Right renal cortex interstitium (tissue), 3 donors: ENCODE measurements around the gene MON1B. TPM values are rescaled to one million over a fixed set of nuclear protein-coding genes. Genes with fewer than 3 reads are reported as not detected.
"Not testable (repeated sequence)": the region's sequence is repeated elsewhere in the genome, so short reads cannot be mapped to it uniquely, and the experiment has no call there.

Experiments
- DNase-seq, 3 donors: peaks; one replicate each; pipeline ENCODE4 v3.0.0-alpha.2; 2013; ENCODE audit warnings: low read depth in 3 of 3, low spot score in 2 of 3
- polyA plus RNA-seq, 3 donors: library from polyadenylated mRNA; unstranded; fragments of 120-200 nt; gene quantifications; one replicate each; pipeline ENCODE4 v1.2.1, GENCODE V29; 2013; ENCODE audit not compliant: insufficient read length in 3 of 3

The MON1B gene
- polyA plus RNA-seq, result 10 to 100 TPM; 23.0 to 23.9 (median 23.9) TPM

GRCh38 chr16:77190478-77191258 is at the start of gene MON1B:
Gene MON1B, plus strand, starts transcription at chr16:77191190. Its CDS starts 296 bp downstream, at chr16:77191486.
- DNase-seq, result peak; percentile 94 to 96 (median 95)

- DNase-seq, result no peak
These were observed 47.6 kb upstream of the MON1B start for GRCh38 chr16:77143364-77143763.

- no peak for DNase-seq
These were observed 42.9 kb upstream of the MON1B start for GRCh38 chr16:77148121-77148520.

- DNase-seq, result no peak
These were observed 33.5 kb upstream of the MON1B start for GRCh38 chr16:77157346-77158058.

- DNase-seq, result no peak
These were observed 32.7 kb upstream of the MON1B start for GRCh38 chr16:77158293-77158692.

GRCh38 chr16:77165006-77165405 is 26.0 kb upstream of the MON1B start:
- DNase-seq, result no peak

- DNase-seq, result not testable (repeated sequence)
These were observed 25.3 kb upstream of the MON1B start for GRCh38 chr16:77165536-77166236.

GRCh38 chr16:77166726-77167125 is 24.3 kb upstream of the MON1B start:
- no peak for DNase-seq

- no peak for DNase-seq
These were observed 22.1 kb upstream of the MON1B start for GRCh38 chr16:77168901-77169300.

GRCh38 chr16:77169650-77170236 is 21.2 kb upstream of the MON1B start:
- DNase-seq, result no peak

- no peak for DNase-seq
These were observed 20.2 kb upstream of the MON1B start for GRCh38 chr16:77170805-77171204.

- peak in 2 of 3 donors; percentile 47 to 51 for DNase-seq
These were observed 19.0 kb upstream of the MON1B start for GRCh38 chr16:77171745-77172635.

GRCh38 chr16:77172951-77173350 is 18.0 kb upstream of the MON1B start:
- DNase-seq, result no peak

GRCh38 chr16:77183137-77183536 is 7.9 kb upstream of the MON1B start:
- no peak for DNase-seq

- DNase-seq, result not testable (repeated sequence)
These were observed 4.7 kb upstream of the MON1B start for GRCh38 chr16:77186298-77186697.

GRCh38 chr16:77190190-77190477 is 856 bp upstream of the MON1B start:
- DNase-seq, result no peak

- DNase-seq, result no peak
These were observed 424 bp downstream of the MON1B start for GRCh38 chr16:77191259-77191969.

- DNase-seq, result no peak
These were observed 2.4 kb downstream of the MON1B start for GRCh38 chr16:77193377-77193776.
